Kidney (tissue), 14 donors: Measurements from ENCODE around the gene DTWD1. TPM values are rescaled to one million over a fixed set of nuclear protein-coding genes. Genes with fewer than 3 reads are reported as not detected.
"Not testable (repeated sequence)": the region's sequence is repeated elsewhere in the genome, so short reads cannot be mapped to it uniquely, and the experiment has no call there.

Experiments
- DNase-seq, 5 donors: peaks; one replicate each; pipeline ENCODE4 v3.0.0-alpha.2; 2013 to 2020
- FAIRE-seq: peaks from 2 replicates; lab custom pipeline; 2012; peaks lifted over from hg19 to GRCh38; lab: Jason Lieb, UNC
- H3K27ac ChIP-seq, 2 donors: one replicate each; pipeline ENCODE4 v1.7.0; 2013; ENCODE audit warnings: low read depth in 2 of 2, low read length in 2 of 2, inconsistent platforms in 1 of 2
- H3K27me3 ChIP-seq: one replicate; pipeline ENCODE4 v1.7.1; 2013; ENCODE audit warnings: low read length, inconsistent platforms; ENCODE audit not compliant: control insufficient read depth, insufficient read depth
- H3K36me3 ChIP-seq, 3 donors: one replicate each; pipeline versions ENCODE4 v1.7.0 to v1.7.1; 2013; ENCODE audit warnings: low read length in 3 of 3, control low read depth in 1 of 3, inconsistent platforms in 1 of 3; ENCODE audit not compliant: insufficient read depth in 3 of 3, control insufficient read depth in 2 of 3
- H3K4me1 ChIP-seq, 3 donors: one replicate each; pipeline versions ENCODE4 v1.7.0 to v1.7.1; 2013; ENCODE audit warnings: low read length in 3 of 3, inconsistent platforms in 1 of 3, low read depth in 1 of 3; ENCODE audit not compliant: control insufficient read depth in 2 of 3, insufficient read depth in 2 of 3
- H3K4me3 ChIP-seq, 3 donors: one replicate each; pipeline versions ENCODE4 v1.7.0 to v1.8.1; 2013; ENCODE audit warnings: low read length in 3 of 3, control low read depth in 1 of 3, inconsistent platforms in 1 of 3
- H3K9ac ChIP-seq, 3 donors: one replicate each; pipeline versions ENCODE4 v1.7.0 to v1.7.1; 2013; ENCODE audit warnings: low read length in 3 of 3, control low read depth in 1 of 3, inconsistent platforms in 1 of 3
- H3K9me3 ChIP-seq, 3 donors: one replicate each; pipeline versions ENCODE4 v1.7.0 to v1.7.1; 2013; ENCODE audit warnings: low read length in 3 of 3, control low read depth in 1 of 3, inconsistent platforms in 1 of 3; ENCODE audit not compliant: control insufficient read depth in 2 of 3, insufficient read depth in 1 of 3
- CTCF ChIP-seq: IDR thresholded peaks from 3 replicates; pipeline ENCODE4 v1.5.1; 2012; ENCODE audit warnings: mild to moderate bottlenecking, moderate library complexity, borderline replicate concordance; ENCODE audit not compliant: insufficient read depth; ENCODE audit errors: extremely low read depth
- intact Hi-C: fragments of 100-400 bp; cut with DNase I; formaldehyde crosslinking; loops from one replicate; pipeline ENCODE4 v1.11.1; 2022
- polyA plus RNA-seq: library from polyadenylated mRNA; stranded (reverse); fragments of 350-450 nt; fragmentation: Illumina TruSeq; extraction: RNeasy Lipid Tissue Mini Kit (QIAGEN cat#74804); gene quantifications from one replicate; pipeline ENCODE4 v1.2.3, GENCODE V29; 2014; ENCODE audit warnings: low read depth, low replicate concordance; ENCODE audit not compliant: insufficient read depth
- total RNA-seq: library from RNA; stranded (reverse); fragmentation: NEBNext Ultra II Directional; extraction: Animal tissue kit (Norgen Biotek cat#: 25700); gene quantifications from one replicate; pipeline ENCODE4 v1.2.1, GENCODE V29; 2021
- donor health status: control.
- donor health status: control.
- donor health status: control.
- donor health status: control.
- donor health status: control.
- donor health status: DM: yes; HTN: yes; CAD: no.
- donor health status: Normal renal cell carcinoma (clear cell type).

The DTWD1 gene
- total and polyA plus RNA-seq, 2 donors from 2014 or later = 15.7 to 29.0 TPM

GRCh38 chr15:49610157-49610918, 10.5 kb upstream of the DTWD1 start:
- Histone ChIP-seq H3K4me3 (no peak overlapping the region), H3K36me3 (no peaks in the 10 kb centered on the region), H3K9ac (no peak overlapping the region), H3K4me1 (no peaks in the 10 kb centered on the region), H3K27ac (no peak overlapping the region), H3K27me3 (no peaks in the 10 kb centered on the region), H3K9me3 (peaks cover 0 to 5% (median 0%) of the 10 kb centered on the region in 3 donors)
- intact Hi-C loops = no loop called here
- no peak for TF ChIP-seq CTCF
- FAIRE-seq (peak; percentile 72), DNase-seq (no peak)

GRCh38 chr15:49612240-49612639, 8.6 kb upstream of the DTWD1 start:
- H3K4me1 ChIP-seq, DNase-seq, H3K36me3 ChIP-seq, H3K9me3 ChIP-seq, FAIRE-seq, H3K27me3 ChIP-seq, H3K4me3 ChIP-seq, H3K27ac ChIP-seq, H3K9ac ChIP-seq, intact Hi-C loops: not testable (repeated sequence)

GRCh38 chr15:49619226-49619625, 1.6 kb upstream of the DTWD1 start:
- intact Hi-C loops = no loop called here
- Histone ChIP-seq H3K4me3 (no peak overlapping the region), H3K9me3 (peaks cover 0 to 5% (median 0%) of the 10 kb centered on the region in 3 donors), H3K9ac (no peak overlapping the region), H3K27ac (no peak overlapping the region), H3K4me1 (peaks cover 0 to 10% (median 4%) of the 10 kb centered on the region in 3 donors), H3K36me3 (no peaks in the 10 kb centered on the region), H3K27me3 (no peaks in the 10 kb centered on the region)
- no peak for FAIRE-seq
- no peak for TF ChIP-seq CTCF
- peak in 1 of 5 donors; percentile 7 for DNase-seq

GRCh38 chr15:49620199-49620598, 649 bp upstream of the DTWD1 start:
- peak overlapping the region; percentile 89 to 97 (median 90) for H3K4me3 ChIP-seq
- TF ChIP-seq CTCF = no peak
- no peak for FAIRE-seq
- H3K9me3 ChIP-seq = no peaks in the 10 kb centered on the region
- H3K4me1 ChIP-seq = peaks cover 0 to 10% (median 4%) of the 10 kb centered on the region in 3 donors
- peak overlapping the region; percentile 87 to 94 (median 92) for H3K9ac ChIP-seq
- H3K27me3 ChIP-seq = no peaks in the 10 kb centered on the region
- intact Hi-C loops = no loop called here
- H3K27ac ChIP-seq = peak overlapping the region; percentile 89 to 98
- H3K36me3 ChIP-seq = no peaks in the 10 kb centered on the region
- peak in 1 of 5 donors; percentile 62 for DNase-seq
